GM12873 (cell line): ENCODE data around the gene IRF2BPL.

ENCODE experiments used
- TF ChIP-seq, protein P1 (sequence below): IDR thresholded peaks from 2 replicates; pipeline ENCODE4 v1.5.1; 2012; ENCODE audit warnings: low read depth, mild to moderate bottlenecking, moderate library complexity, low read length, control low read depth; ENCODE audit not compliant: insufficient read depth; ENCODE audit errors: missing control alignments

IRF2BPL gene

DNA sequence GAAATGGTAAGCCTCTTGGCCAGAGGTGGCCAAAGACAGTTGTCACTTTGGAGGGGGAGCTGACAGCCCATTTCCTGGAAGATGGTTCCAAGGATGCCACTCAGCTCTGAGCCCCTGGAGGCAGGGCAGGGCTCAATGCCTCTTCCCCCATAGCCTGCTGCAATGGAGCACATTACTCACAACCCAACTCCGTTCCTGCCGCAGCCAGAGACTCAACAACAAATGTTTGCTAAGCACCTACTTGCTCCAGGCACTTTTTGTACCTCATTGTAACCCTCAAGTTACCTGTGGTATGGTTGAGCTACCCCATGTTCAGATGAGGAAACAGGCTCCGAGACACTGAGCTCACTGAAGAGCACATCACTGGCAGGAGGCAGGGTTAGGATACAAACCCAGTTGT lies 19.5 kb downstream of the IRF2BPL start:
- TF ChIP-seq, protein P1, sequence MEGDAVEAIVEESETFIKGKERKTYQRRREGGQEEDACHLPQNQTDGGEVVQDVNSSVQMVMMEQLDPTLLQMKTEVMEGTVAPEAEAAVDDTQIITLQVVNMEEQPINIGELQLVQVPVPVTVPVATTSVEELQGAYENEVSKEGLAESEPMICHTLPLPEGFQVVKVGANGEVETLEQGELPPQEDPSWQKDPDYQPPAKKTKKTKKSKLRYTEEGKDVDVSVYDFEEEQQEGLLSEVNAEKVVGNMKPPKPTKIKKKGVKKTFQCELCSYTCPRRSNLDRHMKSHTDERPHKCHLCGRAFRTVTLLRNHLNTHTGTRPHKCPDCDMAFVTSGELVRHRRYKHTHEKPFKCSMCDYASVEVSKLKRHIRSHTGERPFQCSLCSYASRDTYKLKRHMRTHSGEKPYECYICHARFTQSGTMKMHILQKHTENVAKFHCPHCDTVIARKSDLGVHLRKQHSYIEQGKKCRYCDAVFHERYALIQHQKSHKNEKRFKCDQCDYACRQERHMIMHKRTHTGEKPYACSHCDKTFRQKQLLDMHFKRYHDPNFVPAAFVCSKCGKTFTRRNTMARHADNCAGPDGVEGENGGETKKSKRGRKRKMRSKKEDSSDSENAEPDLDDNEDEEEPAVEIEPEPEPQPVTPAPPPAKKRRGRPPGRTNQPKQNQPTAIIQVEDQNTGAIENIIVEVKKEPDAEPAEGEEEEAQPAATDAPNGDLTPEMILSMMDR: no peak

DNA sequence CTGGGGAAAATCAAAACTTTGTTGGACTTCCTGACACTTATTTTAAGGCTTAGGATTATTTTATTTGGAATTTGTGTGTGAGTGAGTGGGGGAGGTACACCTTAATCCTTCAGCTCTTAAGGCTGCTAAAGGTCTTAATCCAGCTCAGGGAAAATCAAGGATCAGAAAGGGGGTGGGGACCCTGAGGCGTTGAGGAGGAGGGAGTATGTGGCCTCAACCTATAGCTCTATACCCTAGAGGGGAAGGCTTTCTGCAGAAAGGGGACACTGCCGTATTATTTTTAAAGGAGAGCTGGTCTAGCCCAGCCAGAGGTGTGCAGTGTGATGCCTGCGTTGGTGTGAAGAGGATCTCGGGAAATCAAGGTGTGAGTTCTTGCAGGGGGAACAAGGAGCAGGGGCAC lies 20.0 kb downstream of the IRF2BPL start:
- TF ChIP-seq, protein P1: no peak

DNA sequence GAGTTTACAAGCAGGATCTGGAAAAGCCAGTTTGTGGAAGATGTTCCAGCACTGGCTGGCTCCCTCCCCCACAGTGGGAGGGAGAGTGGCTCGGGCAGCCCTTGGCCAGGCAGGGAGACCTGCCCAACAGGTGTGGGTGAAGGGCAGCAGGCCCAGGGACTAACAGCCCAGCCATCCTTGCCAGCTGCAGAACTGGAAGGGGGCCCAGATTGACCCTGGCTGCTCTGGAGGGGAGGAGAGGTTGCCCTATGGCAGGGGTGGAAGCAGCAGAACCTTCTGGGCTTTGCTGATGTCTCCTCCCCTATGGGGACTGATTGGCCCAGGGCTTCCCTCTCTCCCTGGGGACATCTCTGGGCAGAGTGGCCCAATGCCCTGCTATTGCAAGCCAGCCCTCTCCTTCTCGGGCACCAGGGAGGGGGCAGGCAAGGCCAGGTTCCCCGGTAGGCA lies 20.5 kb downstream of the IRF2BPL start:
- TF ChIP-seq, protein P1: no peak

DNA sequence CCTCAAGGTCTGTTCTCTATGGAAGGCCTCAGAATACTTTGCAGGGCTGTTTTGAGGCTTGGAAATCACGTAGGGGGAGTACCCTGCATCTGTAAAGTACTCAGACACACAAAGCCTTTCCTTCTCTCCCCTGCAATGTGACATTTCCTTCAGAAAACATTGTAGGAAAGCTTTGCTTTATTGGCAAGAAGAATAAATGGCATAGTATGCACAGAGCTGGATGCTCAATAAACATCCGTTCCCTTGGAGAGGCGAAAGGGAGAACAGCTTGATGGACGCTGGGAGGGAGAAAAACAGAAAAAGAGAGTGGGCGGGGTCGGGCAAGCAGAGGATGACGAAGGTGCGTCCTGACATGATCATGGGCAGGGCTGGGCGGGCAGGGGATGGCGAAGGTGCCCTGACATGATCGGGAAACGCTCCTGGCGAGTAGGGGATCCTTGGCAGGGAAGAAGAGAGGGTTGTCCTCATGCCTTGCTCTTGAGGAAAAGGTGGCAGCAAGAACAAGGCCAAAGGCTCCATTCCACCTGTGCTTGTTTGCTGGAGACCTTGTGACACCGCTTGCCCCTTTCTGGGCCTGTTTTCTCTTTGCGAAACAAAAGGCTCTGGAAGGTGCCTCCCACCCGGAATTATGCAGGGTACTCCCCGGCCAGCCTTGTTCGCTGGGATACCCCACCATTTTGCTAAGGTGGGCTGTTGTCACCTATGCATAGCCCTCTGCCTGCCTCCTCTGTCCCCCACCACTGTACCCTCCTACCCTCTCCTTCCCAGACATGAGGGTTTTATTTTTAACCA lies 21.1 kb downstream of the IRF2BPL start:
- TF ChIP-seq, protein P1: no peak

DNA sequence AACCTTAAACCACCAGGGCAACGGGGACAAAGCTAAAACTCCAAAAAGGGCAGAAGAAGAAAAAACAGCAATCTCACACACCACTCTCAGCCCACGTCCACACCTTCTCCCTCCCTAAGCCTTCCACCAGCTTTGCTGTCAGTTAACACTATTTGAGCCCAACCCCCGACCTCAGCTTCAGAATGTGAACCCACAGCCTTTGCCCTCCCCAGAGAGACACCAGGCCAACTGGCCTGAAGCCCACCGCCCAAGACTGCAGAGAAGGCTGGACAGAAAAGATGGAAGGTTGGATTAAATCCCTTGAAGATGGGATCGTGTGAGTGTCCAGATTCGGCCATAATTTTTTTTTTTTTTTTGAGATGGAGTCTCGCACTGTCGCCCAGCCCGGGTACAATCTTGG lies 22.4 kb downstream of the IRF2BPL start:
- TF ChIP-seq, protein P1: no peak

DNA sequence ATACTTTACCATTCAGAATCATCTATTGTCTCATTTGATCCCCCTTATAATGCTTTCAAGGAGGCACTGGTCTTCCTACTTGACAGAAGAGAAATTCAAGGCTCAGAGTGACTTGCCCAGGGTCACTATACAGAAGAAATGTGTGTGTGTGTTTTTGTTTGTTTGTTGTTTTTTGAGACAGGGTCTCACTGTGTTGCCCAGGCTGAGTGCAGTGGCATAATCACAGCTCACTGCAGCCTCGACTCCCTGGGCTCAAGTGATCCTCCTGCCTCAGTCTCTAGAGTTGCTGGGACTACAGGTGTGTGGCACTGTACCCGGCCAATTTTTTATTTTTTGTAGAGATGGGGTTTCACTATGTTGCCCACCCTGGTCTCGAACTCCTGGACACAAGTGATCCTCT lies 22.9 kb downstream of the IRF2BPL start:
- TF ChIP-seq, protein P1: no peak

DNA sequence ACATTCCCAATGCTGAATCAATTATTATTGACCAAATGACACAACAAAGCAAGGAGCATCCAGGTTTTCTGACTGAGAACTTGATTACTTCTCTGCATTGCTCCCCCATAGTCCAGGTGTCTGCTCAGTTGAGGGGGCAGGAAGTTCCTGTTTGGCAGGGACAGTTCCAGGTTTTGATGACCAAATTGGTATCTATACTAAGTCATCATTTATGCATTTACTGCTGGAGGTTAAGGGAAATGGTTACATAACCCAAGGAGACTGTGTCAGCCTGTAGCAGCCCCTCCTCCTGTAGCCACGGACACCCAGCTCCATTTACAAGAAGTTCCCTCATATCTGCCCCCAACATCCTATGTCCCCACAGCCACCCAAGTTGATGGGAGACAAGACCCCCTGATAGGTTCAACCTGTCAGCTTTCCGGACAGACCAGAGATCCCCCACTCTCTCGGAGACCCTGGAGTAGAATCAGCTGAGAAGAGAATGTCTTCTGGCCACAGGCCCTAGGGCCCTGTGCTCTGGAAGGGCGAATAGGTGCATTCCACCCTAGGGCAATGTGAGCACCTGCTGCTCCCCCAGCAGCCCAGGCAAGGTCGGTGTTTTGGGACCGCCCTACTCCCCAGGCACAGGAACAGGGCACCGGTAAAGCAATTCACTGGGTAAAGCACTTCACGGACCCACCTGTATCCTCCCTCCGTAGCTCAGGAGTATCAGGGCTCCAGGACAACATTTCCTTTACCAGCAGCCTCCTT lies 23.6 kb downstream of the IRF2BPL start:
- TF ChIP-seq, protein P1: no peak
